ENCODE results near the gene TRAF1. TPM values are rescaled to one million over a fixed set of nuclear protein-coding genes. Genes with fewer than 3 reads are reported as not detected.

The TRAF1 gene
- total and polyA plus RNA-seq, 4 experiments from 2014 or later = 7.8 to 181 (median 94.3) TPM

DNA sequence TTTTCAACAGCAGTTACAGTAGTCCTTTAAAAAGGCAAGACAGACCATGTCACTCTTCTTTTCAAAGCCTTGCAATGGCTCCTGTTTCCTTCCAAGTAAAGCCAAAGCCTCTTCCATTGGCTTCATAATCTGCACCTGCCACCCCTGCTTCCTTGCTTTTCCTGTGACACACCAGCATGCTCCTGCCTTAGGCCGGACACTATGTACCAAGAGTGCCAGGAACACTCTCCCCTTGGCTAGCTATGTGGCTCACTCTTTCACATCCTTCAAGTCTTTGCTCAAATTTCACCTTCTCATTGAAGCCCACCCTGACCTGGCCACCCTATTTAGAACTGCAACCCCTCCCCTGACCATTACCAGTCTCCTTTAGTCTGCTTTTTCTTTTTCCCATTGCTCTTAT, 22.2 kb upstream of the TRAF1 start:
- Histone ChIP-seq H3K27ac (ENCODE audit: low read depth, low read length) (no peak overlapping the region), H3K4me1 (ENCODE audit: insufficient read depth, low read length) (no peaks in the 10 kb centered on the region), H3K36me3 (ENCODE audit: insufficient read depth, low read length) (no peaks in the 10 kb centered on the region), H3K9me3 (ENCODE audit: control insufficient read depth in 1 of 2, low read length in 2 of 2) (no peaks in the 10 kb centered on the region), H3K4me3 (ENCODE audit: low read length in 2 of 2) (no peak overlapping the region), H3K27me3 (ENCODE audit: insufficient read depth, low read length) (no peaks in the 10 kb centered on the region)
- Mint-ChIP-seq H3K27me3 (no peaks in the 10 kb centered on the region), H3K4me3 (no peak overlapping the region), H3K4me1 (no peaks in the 10 kb centered on the region), H3K9me3 (no peaks in the 10 kb centered on the region), H3K27ac (no peak overlapping the region), H3K36me3 (no peaks in the 10 kb centered on the region)
- intact Hi-C loops (cut with micrococcal nuclease) = no loop called here
- ChIA-PET CTCF (ENCODE audit: partially characterized antibody) (no interaction called here), POLR2A (ENCODE audit: partially characterized antibody) (no interaction called here)
- DNase-seq = no peak

DNA sequence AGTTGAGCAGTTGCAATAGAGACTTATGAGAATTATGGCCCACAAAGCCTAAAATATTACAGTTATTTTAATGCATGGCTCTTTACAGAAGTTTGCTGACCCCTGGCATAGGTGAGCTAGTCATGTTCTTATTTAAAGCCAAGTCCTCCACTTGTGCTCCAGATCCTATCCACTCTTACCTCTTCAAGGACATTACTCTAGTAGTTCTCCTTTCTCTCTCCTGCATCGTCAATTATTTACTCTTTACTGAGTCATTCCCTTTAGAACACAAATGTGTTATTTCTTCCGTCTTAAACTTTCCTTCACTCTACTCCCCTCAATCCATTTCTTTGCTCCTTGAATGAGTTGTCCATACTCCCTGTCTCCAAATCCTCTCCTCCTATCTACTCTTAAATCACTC, 20.6 kb upstream of the TRAF1 start:
- intact Hi-C loops (cut with micrococcal nuclease) = no loop called here
- H3K9me3 ChIP-seq (ENCODE audit: control insufficient read depth in 1 of 2, low read length in 2 of 2) = no peaks in the 10 kb centered on the region
- no peak overlapping the region for H3K4me3 ChIP-seq (ENCODE audit: low read length in 2 of 2)
- no peaks in the 10 kb centered on the region for H3K27me3 ChIP-seq (ENCODE audit: insufficient read depth, low read length)
- Mint-ChIP-seq H3K36me3 (no peaks in the 10 kb centered on the region), H3K4me1 (no peaks in the 10 kb centered on the region), H3K9me3 (no peaks in the 10 kb centered on the region), H3K27me3 (no peaks in the 10 kb centered on the region), H3K4me3 (no peak overlapping the region), H3K27ac (no peak overlapping the region)
- no peaks in the 10 kb centered on the region for H3K4me1 ChIP-seq (ENCODE audit: insufficient read depth, low read length)
- ChIA-PET POLR2A (ENCODE audit: partially characterized antibody) (no interaction called here), CTCF (ENCODE audit: partially characterized antibody) (no interaction called here)
- no peak overlapping the region for H3K27ac ChIP-seq (ENCODE audit: low read depth, low read length)
- H3K36me3 ChIP-seq (ENCODE audit: insufficient read depth, low read length) = no peaks in the 10 kb centered on the region
- DNase-seq = no peak

DNA sequence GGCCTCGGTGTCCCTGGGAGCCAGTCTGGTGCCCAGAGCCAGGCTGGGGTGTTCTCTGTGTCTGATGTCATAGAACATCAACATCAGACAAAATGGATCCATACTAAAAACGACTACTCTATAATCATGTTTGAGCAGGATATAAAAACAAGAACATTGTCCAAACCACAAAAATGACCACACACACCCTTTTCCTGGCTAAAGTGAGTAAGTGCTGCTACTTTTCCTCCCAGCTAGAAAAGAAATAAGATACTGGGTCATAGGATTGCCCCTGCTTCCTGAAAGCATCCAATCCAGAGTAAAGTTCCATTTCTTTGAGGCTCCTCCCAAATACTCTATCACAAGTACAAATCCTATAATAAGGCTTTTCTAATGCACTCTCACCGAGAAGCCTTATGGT, 19.7 kb upstream of the TRAF1 start:
- CTCF ChIA-PET (ENCODE audit: partially characterized antibody) = no interaction called here
- Histone ChIP-seq H3K9me3 (ENCODE audit: control insufficient read depth in 1 of 2, low read length in 2 of 2) (no peaks in the 10 kb centered on the region), H3K27me3 (ENCODE audit: insufficient read depth, low read length) (no peaks in the 10 kb centered on the region), H3K4me3 (ENCODE audit: low read length in 2 of 2) (no peak overlapping the region), H3K36me3 (ENCODE audit: insufficient read depth, low read length) (no peaks in the 10 kb centered on the region), H3K4me1 (ENCODE audit: insufficient read depth, low read length) (no peaks in the 10 kb centered on the region), H3K27ac (ENCODE audit: low read depth, low read length) (no peak overlapping the region)
- H3K4me1 Mint-ChIP-seq = no peaks in the 10 kb centered on the region
- DNase-seq = no peak
- intact Hi-C loops (cut with micrococcal nuclease) = no loop called here
- H3K27me3 Mint-ChIP-seq = no peaks in the 10 kb centered on the region
- no peaks in the 10 kb centered on the region for H3K9me3 Mint-ChIP-seq
- no peak overlapping the region for H3K27ac Mint-ChIP-seq
- no peaks in the 10 kb centered on the region for H3K36me3 Mint-ChIP-seq
- POLR2A ChIA-PET (ENCODE audit: partially characterized antibody) = no interaction called here
- H3K4me3 Mint-ChIP-seq = no peak overlapping the region

DNA sequence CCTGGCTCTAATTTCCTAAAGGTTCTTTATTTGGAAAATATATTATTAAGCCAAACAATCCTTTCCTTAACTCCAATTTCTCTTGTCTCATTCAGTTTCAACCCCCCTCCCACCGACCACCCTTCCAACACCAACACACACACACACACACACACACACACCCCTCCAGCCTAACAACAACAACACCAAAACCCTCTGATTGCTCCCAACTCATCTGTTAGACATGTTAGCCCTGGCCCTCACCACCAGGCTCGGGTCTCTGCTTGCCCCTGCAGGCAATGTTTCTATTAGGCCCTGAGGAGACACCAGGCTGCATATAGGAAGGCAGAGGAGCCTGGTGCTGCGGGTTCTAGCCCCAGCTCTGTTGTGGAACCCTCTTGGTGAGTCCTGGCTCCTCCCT, 18.4 kb upstream of the TRAF1 start:
- Mint-ChIP-seq H3K27ac (peak overlapping the region in 2 of 7 donors; percentile 38 to 44), H3K27me3 (no peaks in the 10 kb centered on the region), H3K9me3 (no peaks in the 10 kb centered on the region), H3K4me1 (peaks cover 0 to 2% (median 0%) of the 10 kb centered on the region in 4 donors), H3K4me3 (no peak overlapping the region), H3K36me3 (no peaks in the 10 kb centered on the region)
- Histone ChIP-seq H3K4me1 (ENCODE audit: insufficient read depth, low read length) (no peaks in the 10 kb centered on the region), H3K27ac (ENCODE audit: low read depth, low read length) (no peak overlapping the region), H3K4me3 (ENCODE audit: low read length in 2 of 2) (no peak overlapping the region), H3K9me3 (ENCODE audit: control insufficient read depth in 1 of 2, low read length in 2 of 2) (no peaks in the 10 kb centered on the region), H3K27me3 (ENCODE audit: insufficient read depth, low read length) (no peaks in the 10 kb centered on the region), H3K36me3 (ENCODE audit: insufficient read depth, low read length) (no peaks in the 10 kb centered on the region)
- ChIA-PET CTCF (ENCODE audit: partially characterized antibody) (no interaction called here), POLR2A (ENCODE audit: partially characterized antibody) (interaction anchor here (62.9 kb wide), 1 partner anchor 52 kb away, joined by 5577 read pairs; the partner anchor contains the start of genes PHF19 and TRAF1)
- intact Hi-C loops (cut with micrococcal nuclease) = no loop called here
- DNase-seq = no peak

DNA sequence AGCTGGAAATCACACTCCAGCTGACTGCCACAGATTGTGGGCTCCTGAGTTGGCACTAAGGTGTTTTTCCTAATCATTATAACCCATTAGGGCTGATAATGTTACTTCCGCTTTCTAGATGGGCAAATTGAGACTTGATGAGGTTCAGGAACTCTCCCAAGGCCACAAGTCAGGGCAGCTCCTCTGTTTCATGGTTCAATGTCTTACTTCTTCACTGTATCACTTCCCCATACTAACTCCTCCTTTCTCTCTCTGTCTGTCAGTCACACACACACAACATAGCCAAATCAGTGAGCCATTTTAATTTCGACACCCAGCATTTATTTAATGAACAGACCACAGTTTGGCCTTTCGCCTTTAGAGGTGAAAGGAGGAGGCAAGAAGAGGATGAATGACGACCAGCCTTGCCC, 17.8 kb upstream of the TRAF1 start:
- CTCF ChIA-PET (ENCODE audit: partially characterized antibody) = no interaction called here

DNA sequence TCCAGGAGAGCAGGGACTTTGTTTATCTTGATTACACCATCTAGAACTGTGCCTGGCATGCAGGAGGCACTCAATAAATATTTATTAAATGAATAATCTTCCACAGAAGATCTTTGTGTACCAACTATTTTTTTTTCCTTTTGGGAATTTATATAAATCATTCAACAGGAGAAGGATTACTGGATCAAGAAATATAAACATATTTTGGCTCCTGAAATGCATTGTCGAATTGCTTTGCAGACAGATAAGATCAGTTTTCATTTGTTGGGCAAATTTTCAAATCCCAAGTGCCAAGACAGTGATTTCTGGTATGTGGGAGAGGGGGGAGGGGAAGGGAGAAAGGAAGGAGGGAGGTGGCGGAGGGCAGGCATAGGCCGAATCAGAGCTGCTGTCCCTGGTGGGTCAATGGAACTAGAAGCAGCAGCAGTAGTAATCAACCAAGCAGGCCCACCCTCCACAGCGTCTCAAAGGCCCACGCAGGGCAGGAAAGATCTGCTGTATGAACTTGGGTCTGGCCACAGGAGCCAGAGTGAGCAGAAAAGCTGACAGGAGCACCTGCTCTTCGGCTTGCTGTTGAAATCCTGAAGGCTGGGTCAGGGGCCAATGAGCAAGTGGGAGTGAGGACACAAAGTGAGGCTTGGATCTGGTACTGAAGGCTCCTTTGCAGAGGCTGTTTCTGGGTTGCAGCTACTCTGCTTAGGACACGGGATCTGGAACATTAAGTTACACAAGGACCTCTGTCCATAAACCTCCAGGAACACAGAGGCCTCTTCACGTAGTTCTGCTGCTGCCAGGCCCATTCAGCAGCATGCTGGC, 15.8 kb upstream of the TRAF1 start:
- no peak overlapping the region for H3K4me3 Mint-ChIP-seq
- Histone ChIP-seq H3K27me3 (ENCODE audit: insufficient read depth, low read length) (no peaks in the 10 kb centered on the region), H3K27ac (ENCODE audit: low read depth, low read length) (no peak overlapping the region), H3K9me3 (ENCODE audit: control insufficient read depth in 1 of 2, low read length in 2 of 2) (no peaks in the 10 kb centered on the region), H3K4me3 (ENCODE audit: low read length in 2 of 2) (no peak overlapping the region), H3K36me3 (ENCODE audit: insufficient read depth, low read length) (no peaks in the 10 kb centered on the region), H3K4me1 (ENCODE audit: insufficient read depth, low read length) (no peaks in the 10 kb centered on the region)
- intact Hi-C loops (cut with micrococcal nuclease) = no loop called here
- POLR2A ChIA-PET (ENCODE audit: partially characterized antibody) = interaction anchor here (62.9 kb wide), 1 partner anchor 50 kb away, joined by 5577 read pairs; the partner anchor contains the start of genes PHF19 and TRAF1
- peaks cover 0 to 7% (median 4%) of the 10 kb centered on the region in 4 donors for H3K4me1 Mint-ChIP-seq
- no peak for DNase-seq
- no peaks in the 10 kb centered on the region for H3K36me3 Mint-ChIP-seq
- no peak overlapping the region for H3K27ac Mint-ChIP-seq
- no peaks in the 10 kb centered on the region for H3K9me3 Mint-ChIP-seq
- no peaks in the 10 kb centered on the region for H3K27me3 Mint-ChIP-seq
- CTCF ChIA-PET (ENCODE audit: partially characterized antibody) = interaction anchor here (0.6 to 1.5 kb wide), 3 partner anchors 18 to 70 kb away, joined by 3 read pairs; no protein-coding TSS in a partner anchor

More for the DNA sequence above, 17.8 kb upstream of the TRAF1 start:
- POLR2A ChIA-PET (ENCODE audit: partially characterized antibody) = interaction anchor here (62.9 kb wide), 1 partner anchor 52 kb away, joined by 5577 read pairs; the partner anchor contains the start of genes PHF19 and TRAF1
- intact Hi-C loops (cut with micrococcal nuclease) = no loop called here
- Histone ChIP-seq H3K4me3 (ENCODE audit: low read length in 2 of 2) (no peak overlapping the region), H3K4me1 (ENCODE audit: insufficient read depth, low read length) (no peaks in the 10 kb centered on the region), H3K9me3 (ENCODE audit: control insufficient read depth in 1 of 2, low read length in 2 of 2) (no peaks in the 10 kb centered on the region), H3K27me3 (ENCODE audit: insufficient read depth, low read length) (no peaks in the 10 kb centered on the region), H3K27ac (ENCODE audit: low read depth, low read length) (no peak overlapping the region), H3K36me3 (ENCODE audit: insufficient read depth, low read length) (no peaks in the 10 kb centered on the region)
- DNase-seq = no peak
- Mint-ChIP-seq H3K27me3 (no peaks in the 10 kb centered on the region), H3K27ac (peak overlapping the region in 1 of 7 donors; percentile 57), H3K4me1 (peaks cover 0 to 2% (median 0%) of the 10 kb centered on the region in 4 donors), H3K4me3 (no peak overlapping the region), H3K9me3 (no peaks in the 10 kb centered on the region), H3K36me3 (no peaks in the 10 kb centered on the region)

DNA sequence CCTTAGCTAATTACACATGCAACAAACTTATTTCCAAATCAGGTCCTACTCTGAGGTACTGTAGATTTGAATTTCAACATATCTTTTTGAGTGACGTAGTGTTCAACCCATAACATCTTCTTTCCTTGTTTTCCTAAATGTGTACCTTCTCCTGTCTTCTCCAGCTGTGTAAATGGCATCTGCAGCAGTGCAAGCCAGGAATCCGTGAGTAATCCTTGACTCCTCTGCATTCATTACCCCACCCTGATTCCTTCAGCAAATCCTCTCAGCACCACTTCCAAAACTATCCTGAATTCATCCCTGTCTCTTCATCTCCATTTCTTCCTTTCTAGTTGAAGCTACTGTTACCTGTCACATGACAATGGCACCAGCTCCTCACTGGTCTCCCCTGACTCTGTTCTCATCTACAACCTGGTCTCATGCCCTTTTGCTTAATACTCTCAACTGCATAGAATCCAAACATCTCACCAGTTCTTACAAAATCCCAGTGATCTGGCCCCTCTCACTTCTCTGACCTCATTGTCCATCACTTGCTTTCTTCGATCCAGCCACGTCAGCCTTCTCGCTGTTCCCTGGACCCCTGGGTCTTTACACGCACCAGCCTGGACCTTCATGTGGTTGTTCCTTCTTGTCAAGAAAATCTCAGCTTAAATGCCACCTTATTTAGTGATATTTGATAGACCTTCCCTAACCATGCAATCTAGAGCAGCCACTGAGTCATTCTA, 14.6 kb upstream of the TRAF1 start:
- DNase-seq = no peak
- Histone ChIP-seq H3K4me3 (ENCODE audit: low read length in 2 of 2) (no peak overlapping the region), H3K27ac (ENCODE audit: low read depth, low read length) (no peak overlapping the region), H3K27me3 (ENCODE audit: insufficient read depth, low read length) (no peaks in the 10 kb centered on the region), H3K36me3 (ENCODE audit: insufficient read depth, low read length) (no peaks in the 10 kb centered on the region), H3K4me1 (ENCODE audit: insufficient read depth, low read length) (peaks cover 11% of the 10 kb centered on the region), H3K9me3 (ENCODE audit: control insufficient read depth in 1 of 2, low read length in 2 of 2) (no peaks in the 10 kb centered on the region)
- H3K36me3 Mint-ChIP-seq = no peaks in the 10 kb centered on the region
- no peaks in the 10 kb centered on the region for H3K9me3 Mint-ChIP-seq
- peak overlapping the region in 1 of 8 donors; percentile 16 for H3K4me3 Mint-ChIP-seq
- CTCF ChIA-PET (ENCODE audit: partially characterized antibody) = interaction anchor here (1.0 to 1.2 kb wide), 2 partner anchors 20 to 186 kb away, joined by 3 read pairs; no protein-coding TSS in a partner anchor
- POLR2A ChIA-PET (ENCODE audit: partially characterized antibody) = interaction anchor here (62.9 kb wide), 1 partner anchor 49 kb away, joined by 5577 read pairs; the partner anchor contains the start of genes PHF19 and TRAF1
- no peaks in the 10 kb centered on the region for H3K27me3 Mint-ChIP-seq
- intact Hi-C loops (cut with micrococcal nuclease) = no loop called here
- H3K27ac Mint-ChIP-seq = peak overlapping the region in 3 of 7 donors; percentile 38 to 77 (median 64)
- peaks cover 5 to 19% (median 13%) of the 10 kb centered on the region in 4 donors for H3K4me1 Mint-ChIP-seq
